K562 (cell line): ENCODE results near the gene RNF224. TPM values are rescaled to one million over a fixed set of nuclear protein-coding genes. Genes with fewer than 3 reads are reported as not detected.

Experiments
- ASH1L ChIP-seq: fragments of 450-650 bp; IDR thresholded peaks from 2 replicates; pipeline ENCODE4 v1.6.1; 2018; ENCODE audit warnings: borderline replicate concordance, mild to moderate bottlenecking, low read depth; ENCODE audit not compliant: partially characterized antibody
- FUS ChIP-seq: fragments of 200-400 bp; formaldehyde crosslinking; optimal IDR thresholded peaks from 2 replicates; pipeline ENCODE3; 2017; ENCODE audit warnings: low read depth, low read length
- GABPB1 ChIP-seq: sonication (generic); formaldehyde crosslinking; IDR thresholded peaks from 2 replicates; pipeline ENCODE4 v1.8.0; 2022; ENCODE audit warnings: mild to moderate bottlenecking, missing genetic modification reagents
- HDAC1 ChIP-seq, 2 experiments: fragments of 450-650 bp; IDR thresholded peaks; 2 replicates each; pipeline ENCODE4 v1.6.1; 2016 to 2017; ENCODE audit warnings: inconsistent platforms in 1 of 2, mild to moderate bottlenecking in 1 of 2, moderate library complexity in 1 of 2
- MEIS2 ChIP-seq: fragments of 450-650 bp; IDR thresholded peaks from 2 replicates; pipeline ENCODE4 v1.6.1; 2014; ENCODE audit warnings: mild to moderate bottlenecking; ENCODE audit not compliant: partially characterized antibody
- ZNF586 ChIP-seq: fragments of 450-650 bp; formaldehyde crosslinking; conservative IDR thresholded peaks from 2 replicates; pipeline ENCODE4 v1.4.0; 2020; ENCODE audit warnings: mild to moderate bottlenecking, moderate library complexity
- polyA plus RNA-seq, 8 experiments: library from polyadenylated mRNA; depleted of rRNA in 4 of 8; stranded (reverse) in 5 of 8; unstranded in 3 of 8; fragments of >200 nt; fragmentation: Nextera tagmentation in 2 of 8; fragmentation: Illumina TruSeq in 1 of 8; extraction: Ambion mirVana in 2 of 8; extraction: Trizol in 1 of 8; gene quantifications; 2 replicates each; pipeline versions ENCODE4 v1.2.1 to v1.2.3, GENCODE V29; 2011 to 2014; ENCODE audit warnings: inconsistent platforms in 1 of 8, missing spikeins in 1 of 8
- total RNA-seq, 7 experiments: library from RNA; depleted of rRNA in 6 of 7; stranded (reverse); fragments of >200 nt in 6 of 7; fragmentation: Illumina TruSeq in 2 of 7; extraction: Trizol in 2 of 7; gene quantifications; 2 replicates each; pipeline versions ENCODE4 v1.2.1 to v1.2.3, GENCODE V29; 2011 to 2021; ENCODE audit warnings: low replicate concordance in 1 of 7
- TF ChIP-seq, protein P1 (sequence below): fragments of 200-600 bp; sonication (generic); IDR thresholded peaks from one replicate; pipeline ENCODE4 v1.6.1; 2012; ENCODE audit warnings: mild to moderate bottlenecking, low read depth, low read length, inconsistent platforms
- TF ChIP-seq, protein P2 (sequence below): sonication (generic); formaldehyde crosslinking; IDR thresholded peaks from 2 replicates; pipeline ENCODE4 v1.8.1; 2023; ENCODE audit warnings: mild to moderate bottlenecking, missing genetic modification reagents
- TF ChIP-seq, protein P3 (sequence below): sonication (generic); formaldehyde crosslinking; IDR thresholded peaks from 2 replicates; pipeline ENCODE4 v1.8.0; 2022; ENCODE audit warnings: mild to moderate bottlenecking, missing genetic modification reagents
- TF ChIP-seq, protein P4 (sequence below): IDR thresholded peaks from 2 replicates; pipeline ENCODE4 v1.6.1; 2011; ENCODE audit warnings: borderline replicate concordance, low read depth, mild to moderate bottlenecking, moderate library complexity, low read length; ENCODE audit not compliant: insufficient read depth, poor library complexity, severe bottlenecking

Gene RNF224
- total and polyA plus RNA-seq, 9 of the 15 experiments (the other 6 are each of a cell fraction or from before 2014, with no cell fraction given): not detected

DNA sequence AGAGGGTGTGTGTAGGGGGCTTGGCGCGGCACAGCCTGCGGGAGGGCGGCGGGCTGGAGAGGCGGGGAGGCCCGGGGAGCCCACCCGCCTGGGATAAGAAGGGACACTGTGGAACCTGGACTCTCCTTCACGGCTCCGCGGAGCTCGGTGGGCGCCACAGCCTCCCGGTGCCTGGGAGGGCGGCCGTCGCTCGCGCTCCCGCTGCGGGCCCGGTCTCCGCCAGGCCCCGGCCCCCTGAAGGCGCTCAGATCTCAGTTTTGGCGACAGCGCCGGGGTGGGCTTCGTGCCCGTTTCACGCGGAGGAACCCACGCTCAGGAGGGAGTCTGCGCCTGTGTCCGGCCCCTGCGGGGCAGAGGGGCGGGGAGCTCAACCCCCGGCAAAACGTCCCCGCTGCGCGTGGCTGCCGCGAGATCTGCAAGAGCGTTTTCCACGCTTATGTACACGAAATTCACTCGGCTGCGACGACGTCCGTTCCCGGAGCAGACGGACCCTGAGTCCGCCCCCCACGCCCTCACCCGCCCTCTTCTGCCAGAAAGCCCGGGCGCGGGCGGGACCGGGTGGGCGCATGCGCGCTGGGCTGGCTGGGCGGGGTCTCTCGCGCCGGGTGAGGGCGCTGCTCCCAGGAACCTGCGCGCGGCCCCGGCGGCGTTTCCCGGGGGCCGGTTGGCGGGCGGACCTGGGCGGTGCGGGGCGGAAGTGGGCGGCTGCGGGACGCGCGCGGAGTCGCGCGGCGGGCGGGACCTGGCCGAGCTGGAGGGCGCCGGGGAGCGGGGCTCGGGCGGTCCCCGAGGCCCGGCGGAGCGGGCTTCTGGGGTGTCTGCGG lies 27.5 kb downstream of the RNF224 start, which contains the start of gene NELFB (continued):
- TF ChIP-seq, protein P1, sequence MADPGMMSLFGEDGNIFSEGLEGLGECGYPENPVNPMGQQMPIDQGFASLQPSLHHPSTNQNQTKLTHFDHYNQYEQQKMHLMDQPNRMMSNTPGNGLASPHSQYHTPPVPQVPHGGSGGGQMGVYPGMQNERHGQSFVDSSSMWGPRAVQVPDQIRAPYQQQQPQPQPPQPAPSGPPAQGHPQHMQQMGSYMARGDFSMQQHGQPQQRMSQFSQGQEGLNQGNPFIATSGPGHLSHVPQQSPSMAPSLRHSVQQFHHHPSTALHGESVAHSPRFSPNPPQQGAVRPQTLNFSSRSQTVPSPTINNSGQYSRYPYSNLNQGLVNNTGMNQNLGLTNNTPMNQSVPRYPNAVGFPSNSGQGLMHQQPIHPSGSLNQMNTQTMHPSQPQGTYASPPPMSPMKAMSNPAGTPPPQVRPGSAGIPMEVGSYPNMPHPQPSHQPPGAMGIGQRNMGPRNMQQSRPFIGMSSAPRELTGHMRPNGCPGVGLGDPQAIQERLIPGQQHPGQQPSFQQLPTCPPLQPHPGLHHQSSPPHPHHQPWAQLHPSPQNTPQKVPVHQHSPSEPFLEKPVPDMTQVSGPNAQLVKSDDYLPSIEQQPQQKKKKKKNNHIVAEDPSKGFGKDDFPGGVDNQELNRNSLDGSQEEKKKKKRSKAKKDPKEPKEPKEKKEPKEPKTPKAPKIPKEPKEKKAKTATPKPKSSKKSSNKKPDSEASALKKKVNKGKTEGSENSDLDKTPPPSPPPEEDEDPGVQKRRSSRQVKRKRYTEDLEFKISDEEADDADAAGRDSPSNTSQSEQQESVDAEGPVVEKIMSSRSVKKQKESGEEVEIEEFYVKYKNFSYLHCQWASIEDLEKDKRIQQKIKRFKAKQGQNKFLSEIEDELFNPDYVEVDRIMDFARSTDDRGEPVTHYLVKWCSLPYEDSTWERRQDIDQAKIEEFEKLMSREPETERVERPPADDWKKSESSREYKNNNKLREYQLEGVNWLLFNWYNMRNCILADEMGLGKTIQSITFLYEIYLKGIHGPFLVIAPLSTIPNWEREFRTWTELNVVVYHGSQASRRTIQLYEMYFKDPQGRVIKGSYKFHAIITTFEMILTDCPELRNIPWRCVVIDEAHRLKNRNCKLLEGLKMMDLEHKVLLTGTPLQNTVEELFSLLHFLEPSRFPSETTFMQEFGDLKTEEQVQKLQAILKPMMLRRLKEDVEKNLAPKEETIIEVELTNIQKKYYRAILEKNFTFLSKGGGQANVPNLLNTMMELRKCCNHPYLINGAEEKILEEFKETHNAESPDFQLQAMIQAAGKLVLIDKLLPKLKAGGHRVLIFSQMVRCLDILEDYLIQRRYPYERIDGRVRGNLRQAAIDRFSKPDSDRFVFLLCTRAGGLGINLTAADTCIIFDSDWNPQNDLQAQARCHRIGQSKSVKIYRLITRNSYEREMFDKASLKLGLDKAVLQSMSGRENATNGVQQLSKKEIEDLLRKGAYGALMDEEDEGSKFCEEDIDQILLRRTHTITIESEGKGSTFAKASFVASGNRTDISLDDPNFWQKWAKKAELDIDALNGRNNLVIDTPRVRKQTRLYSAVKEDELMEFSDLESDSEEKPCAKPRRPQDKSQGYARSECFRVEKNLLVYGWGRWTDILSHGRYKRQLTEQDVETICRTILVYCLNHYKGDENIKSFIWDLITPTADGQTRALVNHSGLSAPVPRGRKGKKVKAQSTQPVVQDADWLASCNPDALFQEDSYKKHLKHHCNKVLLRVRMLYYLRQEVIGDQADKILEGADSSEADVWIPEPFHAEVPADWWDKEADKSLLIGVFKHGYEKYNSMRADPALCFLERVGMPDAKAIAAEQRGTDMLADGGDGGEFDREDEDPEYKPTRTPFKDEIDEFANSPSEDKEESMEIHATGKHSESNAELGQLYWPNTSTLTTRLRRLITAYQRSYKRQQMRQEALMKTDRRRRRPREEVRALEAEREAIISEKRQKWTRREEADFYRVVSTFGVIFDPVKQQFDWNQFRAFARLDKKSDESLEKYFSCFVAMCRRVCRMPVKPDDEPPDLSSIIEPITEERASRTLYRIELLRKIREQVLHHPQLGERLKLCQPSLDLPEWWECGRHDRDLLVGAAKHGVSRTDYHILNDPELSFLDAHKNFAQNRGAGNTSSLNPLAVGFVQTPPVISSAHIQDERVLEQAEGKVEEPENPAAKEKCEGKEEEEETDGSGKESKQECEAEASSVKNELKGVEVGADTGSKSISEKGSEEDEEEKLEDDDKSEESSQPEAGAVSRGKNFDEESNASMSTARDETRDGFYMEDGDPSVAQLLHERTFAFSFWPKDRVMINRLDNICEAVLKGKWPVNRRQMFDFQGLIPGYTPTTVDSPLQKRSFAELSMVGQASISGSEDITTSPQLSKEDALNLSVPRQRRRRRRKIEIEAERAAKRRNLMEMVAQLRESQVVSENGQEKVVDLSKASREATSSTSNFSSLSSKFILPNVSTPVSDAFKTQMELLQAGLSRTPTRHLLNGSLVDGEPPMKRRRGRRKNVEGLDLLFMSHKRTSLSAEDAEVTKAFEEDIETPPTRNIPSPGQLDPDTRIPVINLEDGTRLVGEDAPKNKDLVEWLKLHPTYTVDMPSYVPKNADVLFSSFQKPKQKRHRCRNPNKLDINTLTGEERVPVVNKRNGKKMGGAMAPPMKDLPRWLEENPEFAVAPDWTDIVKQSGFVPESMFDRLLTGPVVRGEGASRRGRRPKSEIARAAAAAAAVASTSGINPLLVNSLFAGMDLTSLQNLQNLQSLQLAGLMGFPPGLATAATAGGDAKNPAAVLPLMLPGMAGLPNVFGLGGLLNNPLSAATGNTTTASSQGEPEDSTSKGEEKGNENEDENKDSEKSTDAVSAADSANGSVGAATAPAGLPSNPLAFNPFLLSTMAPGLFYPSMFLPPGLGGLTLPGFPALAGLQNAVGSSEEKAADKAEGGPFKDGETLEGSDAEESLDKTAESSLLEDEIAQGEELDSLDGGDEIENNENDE: no peak
- TF ChIP-seq ASH1L (no peak), MEIS2 (peak; percentile 52), HDAC1 (IDR thresholded peaks at IDR 0.05) (peak in 1 of 2 experiments; percentile 60; a peak in 2 of 4 replicates), ZNF586 (CRISPR knock-in tag) (no peak), FUS (peak; percentile 18), GABPB1 (CRISPR knock-in tag) (peak; percentile 93)
- TF ChIP-seq, protein P2, sequence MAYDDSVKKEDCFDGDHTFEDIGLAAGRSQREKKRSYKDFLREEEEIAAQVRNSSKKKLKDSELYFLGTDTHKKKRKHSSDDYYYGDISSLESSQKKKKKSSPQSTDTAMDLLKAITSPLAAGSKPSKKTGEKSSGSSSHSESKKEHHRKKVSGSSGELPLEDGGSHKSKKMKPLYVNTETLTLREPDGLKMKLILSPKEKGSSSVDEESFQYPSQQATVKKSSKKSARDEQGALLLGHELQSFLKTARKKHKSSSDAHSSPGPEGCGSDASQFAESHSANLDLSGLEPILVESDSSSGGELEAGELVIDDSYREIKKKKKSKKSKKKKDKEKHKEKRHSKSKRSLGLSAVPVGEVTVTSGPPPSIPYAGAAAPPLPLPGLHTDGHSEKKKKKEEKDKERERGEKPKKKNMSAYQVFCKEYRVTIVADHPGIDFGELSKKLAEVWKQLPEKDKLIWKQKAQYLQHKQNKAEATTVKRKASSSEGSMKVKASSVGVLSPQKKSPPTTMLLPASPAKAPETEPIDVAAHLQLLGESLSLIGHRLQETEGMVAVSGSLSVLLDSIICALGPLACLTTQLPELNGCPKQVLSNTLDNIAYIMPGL (CRISPR knock-in tag): peak; percentile 89
- TF ChIP-seq, protein P3, sequence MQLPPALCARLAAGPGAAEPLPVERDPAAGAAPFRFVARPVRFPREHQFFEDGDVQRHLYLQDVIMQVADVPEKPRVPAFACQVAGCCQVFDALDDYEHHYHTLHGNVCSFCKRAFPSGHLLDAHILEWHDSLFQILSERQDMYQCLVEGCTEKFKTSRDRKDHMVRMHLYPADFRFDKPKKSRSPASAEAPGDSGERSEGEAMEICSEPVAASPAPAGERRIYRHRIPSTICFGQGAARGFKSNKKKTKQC (CRISPR knock-in tag): peak; percentile 45
- TF ChIP-seq, protein P4, sequence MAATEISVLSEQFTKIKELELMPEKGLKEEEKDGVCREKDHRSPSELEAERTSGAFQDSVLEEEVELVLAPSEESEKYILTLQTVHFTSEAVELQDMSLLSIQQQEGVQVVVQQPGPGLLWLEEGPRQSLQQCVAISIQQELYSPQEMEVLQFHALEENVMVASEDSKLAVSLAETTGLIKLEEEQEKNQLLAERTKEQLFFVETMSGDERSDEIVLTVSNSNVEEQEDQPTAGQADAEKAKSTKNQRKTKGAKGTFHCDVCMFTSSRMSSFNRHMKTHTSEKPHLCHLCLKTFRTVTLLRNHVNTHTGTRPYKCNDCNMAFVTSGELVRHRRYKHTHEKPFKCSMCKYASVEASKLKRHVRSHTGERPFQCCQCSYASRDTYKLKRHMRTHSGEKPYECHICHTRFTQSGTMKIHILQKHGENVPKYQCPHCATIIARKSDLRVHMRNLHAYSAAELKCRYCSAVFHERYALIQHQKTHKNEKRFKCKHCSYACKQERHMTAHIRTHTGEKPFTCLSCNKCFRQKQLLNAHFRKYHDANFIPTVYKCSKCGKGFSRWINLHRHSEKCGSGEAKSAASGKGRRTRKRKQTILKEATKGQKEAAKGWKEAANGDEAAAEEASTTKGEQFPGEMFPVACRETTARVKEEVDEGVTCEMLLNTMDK: peak; percentile 64
